CD14-positive monocyte (primary cell): ENCODE measurements around the gene ITGB3. TPM values are rescaled to one million over a fixed set of nuclear protein-coding genes. Genes with fewer than 3 reads are reported as not detected.

Experiments
- DNase-seq, 3 donors: peaks; one replicate each; pipeline ENCODE4 v3.0.0-alpha.2; 2011 to 2022
- H2AFZ ChIP-seq: 2 replicates; pipeline ENCODE4 v1.6.0; 2012; ENCODE audit warnings: mild to moderate bottlenecking, low read depth, low read length, inconsistent platforms; ENCODE audit not compliant: insufficient read depth, poor library complexity, severe bottlenecking
- H3K27ac ChIP-seq, 2 donors: 1 replicate in 1 of 2; 2 replicates in 1 of 2; pipeline ENCODE4 v1.5.1; 2012 to 2013; ENCODE audit warnings: low read length in 2 of 2, control low read depth in 1 of 2, inconsistent platforms in 1 of 2, low read depth in 1 of 2, mild to moderate bottlenecking in 1 of 2
- H3K27me3 ChIP-seq, 2 donors: one replicate each; pipeline versions ENCODE4 v1.6.0 to v1.6.1; 2011 to 2013; ENCODE audit warnings: low read length in 2 of 2; ENCODE audit not compliant: control insufficient read depth in 2 of 2, insufficient read depth in 2 of 2
- H3K36me3 ChIP-seq, 2 donors: replicated peaks in 1 of 2; 1 replicate in 1 of 2; 2 replicates in 1 of 2; pipeline versions ENCODE4 v1.5.1 to v1.6.1; 2012 to 2013; ENCODE audit warnings: low read length in 2 of 2, control low read depth in 1 of 2, inconsistent platforms in 1 of 2, mild to moderate bottlenecking in 1 of 2; ENCODE audit not compliant: insufficient read depth in 2 of 2, control insufficient read depth in 1 of 2
- H3K4me1 ChIP-seq, 2 donors: 1 replicate in 1 of 2; 2 replicates in 1 of 2; pipeline versions ENCODE4 v1.5.1 to v1.6.1; 2012 to 2013; ENCODE audit warnings: low read length in 2 of 2, control low read depth in 1 of 2, inconsistent platforms in 1 of 2, mild to moderate bottlenecking in 1 of 2, moderate library complexity in 1 of 2; ENCODE audit not compliant: insufficient read depth in 2 of 2, control insufficient read depth in 1 of 2
- H3K4me2 ChIP-seq: replicated peaks from 2 replicates; pipeline ENCODE3; 2012; ENCODE audit warnings: low read length, moderate library complexity, mild to moderate bottlenecking; ENCODE audit not compliant: poor library complexity, severe bottlenecking; ENCODE audit errors: extremely low read depth
- H3K4me3 ChIP-seq, 3 experiments: fragments of 200-600 bp in 1 of 3; sonication (generic) in 1 of 3; replicated peaks in 1 of 3; 1 replicate in 2 of 3; 2 replicates in 1 of 3; pipeline ENCODE4 v1.5.1; 2011 to 2013; ENCODE audit warnings: low read length in 3 of 3, mild to moderate bottlenecking in 3 of 3, control low read depth in 2 of 3, low read depth in 2 of 3, inconsistent platforms in 1 of 3, moderate library complexity in 1 of 3
- H3K79me2 ChIP-seq: 2 replicates; pipeline ENCODE4 v1.6.0; 2012; ENCODE audit warnings: mild to moderate bottlenecking, control low read depth, inconsistent platforms, low read length, moderate library complexity; ENCODE audit not compliant: insufficient read depth
- H3K9ac ChIP-seq: 2 replicates; pipeline ENCODE4 v1.6.0; 2017; ENCODE audit warnings: low read length, mild to moderate bottlenecking; ENCODE audit not compliant: insufficient read depth, poor library complexity, severe bottlenecking
- H3K9me3 ChIP-seq, 2 donors: replicated peaks in 1 of 2; 1 replicate in 1 of 2; 2 replicates in 1 of 2; pipeline versions ENCODE4 v1.5.1 to v1.6.1; 2012 to 2013; ENCODE audit warnings: low read length in 2 of 2, control low read depth in 1 of 2; ENCODE audit not compliant: control insufficient read depth in 1 of 2, insufficient read depth in 1 of 2
- H4K20me1 ChIP-seq: 2 replicates; pipeline ENCODE4 v1.6.0; 2012; ENCODE audit warnings: mild to moderate bottlenecking, low read length, control low read depth, moderate library complexity; ENCODE audit not compliant: insufficient read depth
- H3K27ac Mint-ChIP-seq, 7 donors: one replicate each; pipeline ENCODE4 v1.8.0; 2020; ENCODE audit warnings: mild to moderate bottlenecking in 7 of 7, mixed read lengths in 7 of 7, moderate library complexity in 6 of 7, inconsistent platforms in 2 of 7
- H3K27me3 Mint-ChIP-seq, 3 donors: one replicate each; pipeline ENCODE4 v1.8.0; 2021 to 2022; ENCODE audit warnings: low read depth in 3 of 3, mild to moderate bottlenecking in 3 of 3, mixed read lengths in 3 of 3, moderate library complexity in 3 of 3, inconsistent platforms in 1 of 3
- H3K36me3 Mint-ChIP-seq, 2 donors: one replicate each; pipeline ENCODE4 v1.8.0; 2020; ENCODE audit warnings: mixed read lengths in 2 of 2, inconsistent platforms in 1 of 2, mild to moderate bottlenecking in 1 of 2
- H3K4me1 Mint-ChIP-seq: one replicate; pipeline ENCODE4 v1.8.0; 2020; ENCODE audit warnings: mild to moderate bottlenecking, mixed read lengths
- H3K4me3 Mint-ChIP-seq, 2 donors: one replicate each; pipeline ENCODE4 v1.8.0; 2020; ENCODE audit warnings: mild to moderate bottlenecking in 2 of 2, mixed read lengths in 2 of 2, moderate library complexity in 1 of 2
- H3K9me3 Mint-ChIP-seq, 7 donors: one replicate each; pipeline ENCODE4 v1.8.0; 2020 to 2022; ENCODE audit warnings: mixed read lengths in 7 of 7, mild to moderate bottlenecking in 6 of 7, moderate library complexity in 6 of 7, inconsistent platforms in 2 of 7
- CTCF ChIP-seq: fragments of 200-600 bp; IDR thresholded peaks from one replicate; pipeline ENCODE4 v1.8.0; 2022; ENCODE audit warnings: antibody characterized with exemption, mild to moderate bottlenecking
- WGBS: methylation state at CpG from one replicate; pipeline ENCODE4 v1.1.5; 2013; ENCODE audit warnings: missing lambda C conversion rate; ENCODE audit not compliant: insufficient coverage; 5-methylcytosine and 5-hydroxymethylcytosine counted together
- intact Hi-C, 2 donors: fragments of 100-400 bp; cut with micrococcal nuclease; formaldehyde crosslinking; loops; one replicate each; pipeline versions ENCODE4 v1.15.0 to v1.15.1; 2023
- polyA plus RNA-seq, 3 donors: library from polyadenylated mRNA; depleted of rRNA in 1 of 3; unstranded in 2 of 3; stranded (reverse) in 1 of 3; fragments of 300-500 nt in 2 of 3; fragments of >200 nt in 1 of 3; fragmentation: Illumina TruSeq in 2 of 3; gene quantifications; 1 replicate in 2 of 3; 2 replicates in 1 of 3; pipeline ENCODE4 v1.2.3, GENCODE V29; 2012 to 2021

Gene ITGB3
- polyA plus RNA-seq, 3 donors = 0.01 to 1.6 (median 1.3) TPM

DNA sequence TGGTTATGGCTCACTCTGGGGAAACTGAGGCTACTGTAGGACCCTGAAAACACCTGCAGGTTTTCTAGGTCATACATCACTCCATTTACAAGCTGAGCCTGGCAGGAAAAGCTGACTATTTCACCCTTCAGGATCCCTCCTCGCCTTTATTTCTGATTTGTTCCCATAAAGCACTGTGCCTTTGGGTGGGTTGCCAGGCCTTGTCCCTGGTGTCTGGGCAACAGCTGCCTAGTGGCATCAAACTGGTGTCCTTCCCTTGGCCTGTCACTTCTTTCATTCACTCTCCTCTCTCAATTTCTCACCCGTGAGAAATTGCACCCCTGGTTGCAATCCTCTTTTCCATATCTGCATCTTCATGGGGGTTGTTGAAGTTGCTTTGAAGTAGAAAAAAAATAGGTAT lies 42.8 kb upstream of the ITGB3 start:
- no peaks in the 10 kb centered on the region for H3K79me2 ChIP-seq
- WGBS = 86% methylated on average over 1 of the region's 2 CpGs
- H3K4me2 ChIP-seq = no peak overlapping the region
- Mint-ChIP-seq H3K36me3 (no peaks in the 10 kb centered on the region), H3K9me3 (peaks cover 0 to 2% (median 0%) of the 10 kb centered on the region in 7 donors), H3K27me3 (peaks cover 5 to 14% (median 12%) of the 10 kb centered on the region in 3 donors), H3K4me3 (no peak overlapping the region), H3K27ac (no peak overlapping the region), H3K4me1 (peaks cover 3% of the 10 kb centered on the region)
- no peaks in the 10 kb centered on the region for H3K9me3 ChIP-seq
- no peak for TF ChIP-seq CTCF
- H3K27ac ChIP-seq = no peak overlapping the region
- H4K20me1 ChIP-seq = no peaks in the 10 kb centered on the region
- intact Hi-C loops = no loop called here
- H3K27me3 ChIP-seq = no peaks in the 10 kb centered on the region
- no peak overlapping the region for H3K9ac ChIP-seq
- no peak overlapping the region for H3K4me3 ChIP-seq
- H3K36me3 ChIP-seq = no peaks in the 10 kb centered on the region
- no peak overlapping the region for H2AFZ ChIP-seq
- DNase-seq = no peak
- H3K4me1 ChIP-seq = peaks cover 0 to under 1% of the 10 kb centered on the region in 2 donors

GRCh38 chr17:47212458-47212857 lies 41.2 kb upstream of the ITGB3 start:
- intact Hi-C loops = no loop called here
- Mint-ChIP-seq H3K4me1 (peaks cover 3% of the 10 kb centered on the region), H3K27me3 (peaks cover 7 to 15% (median 14%) of the 10 kb centered on the region in 3 donors), H3K36me3 (no peaks in the 10 kb centered on the region), H3K27ac (no peak overlapping the region), H3K9me3 (peaks cover 0 to 2% (median 0%) of the 10 kb centered on the region in 7 donors), H3K4me3 (no peak overlapping the region)
- Histone ChIP-seq H3K27me3 (no peaks in the 10 kb centered on the region), H3K4me3 (no peak overlapping the region), H2AFZ (no peak overlapping the region), H3K9me3 (no peaks in the 10 kb centered on the region), H4K20me1 (no peaks in the 10 kb centered on the region), H3K4me1 (no peaks in the 10 kb centered on the region), H3K36me3 (no peaks in the 10 kb centered on the region), H3K4me2 (no peak overlapping the region), H3K9ac (no peak overlapping the region), H3K79me2 (no peaks in the 10 kb centered on the region), H3K27ac (no peak overlapping the region)
- WGBS = 100% methylated on average over 2 of the region's 2 CpGs
- no peak for TF ChIP-seq CTCF
- DNase-seq = no peak
